ENCODE results near the gene LRRC71.

LRRC71 gene

GRCh38 chr1:156953571-156953970, 33.1 kb downstream of the LRRC71 start:
- no peak for DNase-seq

DNA sequence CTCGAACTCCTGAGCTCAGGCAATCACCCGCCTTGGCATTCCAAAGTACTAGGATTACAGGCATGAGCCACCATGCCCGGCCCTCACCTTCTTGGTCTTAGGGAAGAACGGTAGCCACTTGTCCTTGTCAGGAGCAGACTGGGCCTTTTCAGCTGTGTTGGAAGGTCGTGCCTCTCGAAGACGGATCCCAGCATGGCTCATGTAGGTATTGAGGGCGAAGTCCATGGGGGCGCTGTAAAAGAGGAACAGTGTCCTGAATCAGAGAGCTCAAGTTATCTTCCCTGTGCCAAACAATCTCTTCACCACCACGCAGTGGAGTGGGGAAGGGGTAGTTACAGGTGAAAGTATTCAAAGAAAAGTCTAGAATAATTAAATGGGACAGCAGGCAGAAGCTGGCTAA, 35.9 kb downstream of the LRRC71 start:
- DNase-seq = no peak

GRCh38 chr1:156957634-156958033, 37.2 kb downstream of the LRRC71 start:
- DNase-seq = no peak

DNA sequence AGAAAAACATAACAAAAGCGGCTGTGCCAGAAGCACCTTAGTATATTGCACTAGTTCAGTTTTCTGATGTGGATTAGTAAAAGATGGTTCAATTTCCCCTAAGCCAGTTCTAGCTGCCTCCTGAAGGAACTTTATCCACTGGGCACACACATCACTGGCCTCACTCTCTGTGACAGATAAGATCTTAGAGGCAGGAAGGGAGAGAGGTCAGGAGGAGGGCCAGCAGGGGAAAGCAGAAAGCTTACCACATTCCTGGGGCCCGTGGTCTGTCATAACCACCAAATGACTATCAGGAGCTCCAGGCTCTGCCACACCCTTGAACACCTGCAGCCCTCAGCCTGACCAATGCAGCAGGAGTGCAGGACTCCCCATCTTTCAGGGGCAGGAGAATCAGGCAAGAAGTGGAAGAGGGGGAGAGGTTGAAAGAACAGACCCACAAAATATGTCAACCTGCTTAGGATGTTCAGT, 37.8 kb downstream of the LRRC71 start:
- DNase-seq = no peak

DNA sequence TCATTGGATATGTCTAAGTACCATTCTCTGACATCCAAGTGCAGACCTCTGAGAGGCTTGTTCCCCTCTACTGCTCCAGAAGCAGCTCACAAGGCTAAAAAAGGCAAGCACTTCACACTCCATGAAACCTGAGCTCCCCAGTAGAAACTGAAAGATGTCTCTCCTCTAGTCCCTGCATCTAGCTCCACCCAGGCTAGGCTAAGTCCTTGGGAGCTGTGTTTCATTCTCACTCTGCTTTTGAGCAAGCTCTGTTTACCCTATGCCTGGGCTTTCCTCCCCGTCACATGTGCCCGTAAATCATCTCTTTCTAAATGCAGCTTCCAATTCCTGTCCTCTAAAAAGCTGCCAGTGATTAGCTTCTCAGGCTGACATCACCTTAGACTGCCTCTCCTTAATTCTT, 39.0 kb downstream of the LRRC71 start:
- DNase-seq = no peak

DNA sequence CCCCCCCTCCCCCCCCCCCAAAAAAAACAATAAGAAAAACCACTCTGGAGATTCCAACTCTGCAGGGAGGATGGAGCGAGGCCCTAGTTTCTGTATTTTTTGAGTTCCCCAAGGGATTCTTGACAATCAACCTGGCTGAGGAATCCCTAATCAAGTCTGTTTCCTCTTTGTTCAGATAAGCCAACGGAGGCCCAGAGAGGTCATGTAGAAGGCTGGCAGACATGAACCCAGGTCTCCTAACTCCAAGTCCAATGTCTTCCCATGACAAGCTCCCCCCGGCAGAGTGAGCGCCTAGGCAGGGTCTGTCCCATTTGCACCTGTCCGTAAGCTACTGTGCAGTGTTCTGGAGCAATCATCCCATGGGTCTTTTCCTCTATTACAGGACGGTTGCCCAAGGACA, 39.5 kb downstream of the LRRC71 start:
- no peak for DNase-seq

GRCh38 chr1:156961709-156962108, 41.3 kb downstream of the LRRC71 start:
- DNase-seq = peak; percentile 46

DNA sequence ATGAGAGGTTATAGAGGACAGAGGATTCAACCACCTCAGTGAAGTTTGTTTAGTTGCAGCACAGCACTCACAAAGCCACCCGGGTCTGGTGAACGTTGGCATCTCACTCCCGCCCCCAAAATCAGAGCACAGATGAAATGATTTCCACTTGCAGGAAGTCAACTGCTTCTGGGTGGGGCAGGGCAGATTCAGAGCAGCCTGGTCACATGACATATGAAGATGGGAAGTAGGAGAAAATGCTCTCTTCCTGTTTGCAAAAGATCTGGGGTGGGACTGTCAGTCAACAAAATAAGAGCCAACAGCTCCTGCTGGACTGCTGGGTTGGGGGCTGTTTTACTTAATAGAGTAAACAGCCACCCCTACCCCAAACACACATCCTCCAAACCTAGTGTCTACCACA, 43.2 kb downstream of the LRRC71 start:
- DNase-seq = peak; percentile 57

GRCh38 chr1:156964441-156964840, 44.0 kb downstream of the LRRC71 start:
- no peak for DNase-seq

DNA sequence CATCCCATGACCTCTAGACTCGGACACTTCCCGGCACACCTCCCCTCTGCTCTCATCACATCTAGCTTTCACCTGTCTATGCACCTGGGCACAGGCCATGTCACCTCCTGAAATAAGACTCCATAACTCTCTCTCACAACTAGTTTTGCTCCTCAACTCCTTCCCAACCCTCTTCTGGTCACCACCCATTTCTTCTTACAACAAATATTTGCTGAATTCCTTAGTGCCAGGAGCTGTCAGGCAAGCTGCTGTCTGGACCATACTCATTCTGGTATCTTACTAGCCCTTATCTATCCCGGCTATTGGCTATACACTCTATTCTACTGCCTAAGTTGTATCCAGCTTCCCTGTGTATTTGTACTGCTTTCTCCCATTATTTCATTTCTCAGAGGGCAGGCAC, 49.1 kb downstream of the LRRC71 start:
- DNase-seq = no peak

DNA sequence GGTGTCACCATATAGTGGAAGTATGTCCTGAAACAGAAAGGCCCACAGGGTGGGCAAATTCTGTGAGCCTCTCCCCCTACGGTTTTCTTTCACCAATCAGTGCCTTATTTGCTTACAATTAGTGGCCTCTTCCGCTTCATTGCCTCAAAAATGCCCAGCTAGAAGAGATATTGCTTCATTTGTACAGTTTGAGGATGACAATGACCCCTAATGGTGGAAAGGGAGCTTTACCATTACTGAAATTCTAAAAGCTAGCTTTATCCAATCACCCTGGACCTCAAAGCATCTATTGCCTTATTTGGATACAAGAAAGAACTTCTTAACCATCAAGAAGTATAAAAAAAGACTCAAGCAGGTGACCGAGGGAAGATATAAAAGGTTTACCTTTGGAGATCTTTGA, 49.6 kb downstream of the LRRC71 start:
- DNase-seq = peak; percentile 26

DNA sequence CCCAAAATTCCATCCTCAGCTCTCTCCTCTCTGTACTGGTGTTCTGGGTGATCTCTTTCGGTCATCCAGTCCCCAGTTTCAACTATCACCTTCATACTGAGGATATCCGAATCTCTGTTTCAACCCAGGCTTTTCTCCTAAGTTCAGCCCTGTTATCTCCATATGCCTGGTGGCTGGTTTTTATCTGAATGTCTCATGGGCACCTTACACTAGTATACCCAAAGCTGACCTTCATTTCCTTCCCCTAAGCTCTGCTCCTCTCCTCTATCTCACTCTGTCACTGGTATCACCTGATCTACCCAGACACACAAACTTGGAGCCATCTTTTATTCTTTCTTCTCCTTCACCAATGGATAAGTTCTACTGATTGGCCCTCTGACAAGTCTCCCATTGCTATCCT, 53.0 kb downstream of the LRRC71 start:
- no peak for DNase-seq

DNA sequence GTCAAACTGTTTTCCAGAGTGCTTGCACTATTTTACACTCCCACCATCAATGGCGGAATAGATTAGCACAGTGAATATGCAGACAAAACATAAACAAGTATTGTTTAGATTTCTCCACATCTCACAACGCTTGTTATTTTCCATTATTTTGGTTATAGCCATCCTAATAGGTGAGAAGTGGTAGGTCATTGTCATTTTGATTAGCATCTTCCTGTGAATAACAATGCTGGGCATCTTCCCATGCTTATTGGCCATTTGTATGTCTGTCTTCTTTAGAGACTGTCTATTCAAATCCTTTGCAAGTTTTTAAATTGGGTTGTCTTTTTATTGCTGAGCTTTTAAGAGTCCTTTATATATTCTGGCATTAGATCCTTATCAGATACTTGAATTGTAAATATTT, 54.7 kb downstream of the LRRC71 start:
- no peak for DNase-seq

- DNase-seq = no peak
Observed at GRCh38 chr1:156980551-156980950, 60.1 kb downstream of the LRRC71 start.
